ENCODE measurements around the gene RNF220.
"Not testable (repeated sequence)": the region's sequence is repeated elsewhere in the genome, so short reads cannot be mapped to it uniquely, and the experiment has no call there.

RNF220 gene

GRCh38 chr1:44489481-44489880 is 84.4 kb downstream of the RNF220 start:
- Histone ChIP-seq H3K4me3 (ENCODE audit: low read length) (no peak overlapping the region), H3K27ac (ENCODE audit: low read depth, low read length) (no peak overlapping the region), H3K27me3 (ENCODE audit: control insufficient read depth, insufficient read depth, low read length) (no peaks in the 10 kb centered on the region), H3K36me3 (ENCODE audit: control insufficient read depth, insufficient read depth, low read length) (no peaks in the 10 kb centered on the region), H3K4me1 (ENCODE audit: control insufficient read depth, insufficient read depth, low read length) (no peaks in the 10 kb centered on the region), H3K9ac (ENCODE audit: low read length) (no peak overlapping the region)

GRCh38 chr1:44496541-44497171 is 91.6 kb downstream of the RNF220 start:
- Histone ChIP-seq H3K4me3 (ENCODE audit: low read length) (no peak overlapping the region), H3K27ac (ENCODE audit: low read depth, low read length) (no peak overlapping the region), H3K36me3 (ENCODE audit: control insufficient read depth, insufficient read depth, low read length) (no peaks in the 10 kb centered on the region), H3K27me3 (ENCODE audit: control insufficient read depth, insufficient read depth, low read length) (peaks cover 3% of the 10 kb centered on the region), H3K9ac (ENCODE audit: low read length) (no peak overlapping the region), H3K4me1 (ENCODE audit: control insufficient read depth, insufficient read depth, low read length) (no peaks in the 10 kb centered on the region)

- H3K4me3 ChIP-seq (ENCODE audit: low read length), result no peak overlapping the region
- peaks cover 3% of the 10 kb centered on the region for H3K27me3 ChIP-seq (ENCODE audit: control insufficient read depth, insufficient read depth, low read length)
- no peak overlapping the region for H3K27ac ChIP-seq (ENCODE audit: low read depth, low read length)
- H3K9ac ChIP-seq (ENCODE audit: low read length), result no peak overlapping the region
- H3K36me3 ChIP-seq (ENCODE audit: control insufficient read depth, insufficient read depth, low read length), result no peaks in the 10 kb centered on the region
- H3K4me1 ChIP-seq (ENCODE audit: control insufficient read depth, insufficient read depth, low read length), result no peaks in the 10 kb centered on the region
These were observed 92.5 kb downstream of the RNF220 start for GRCh38 chr1:44497422-44498170.

- H3K4me1 ChIP-seq (ENCODE audit: control insufficient read depth, insufficient read depth, low read length), result no peaks in the 10 kb centered on the region
- no peak overlapping the region for H3K27ac ChIP-seq (ENCODE audit: low read depth, low read length)
- no peak overlapping the region for H3K4me3 ChIP-seq (ENCODE audit: low read length)
- no peaks in the 10 kb centered on the region for H3K36me3 ChIP-seq (ENCODE audit: control insufficient read depth, insufficient read depth, low read length)
- no peak overlapping the region for H3K9ac ChIP-seq (ENCODE audit: low read length)
- H3K27me3 ChIP-seq (ENCODE audit: control insufficient read depth, insufficient read depth, low read length), result peaks cover 3% of the 10 kb centered on the region
These were observed 94.3 kb downstream of the RNF220 start for GRCh38 chr1:44499306-44499705.

GRCh38 chr1:44500181-44501046 is 95.4 kb downstream of the RNF220 start:
- Histone ChIP-seq H3K36me3 (ENCODE audit: control insufficient read depth, insufficient read depth, low read length) (no peaks in the 10 kb centered on the region), H3K9ac (ENCODE audit: low read length) (no peak overlapping the region), H3K4me1 (ENCODE audit: control insufficient read depth, insufficient read depth, low read length) (no peaks in the 10 kb centered on the region), H3K27ac (ENCODE audit: low read depth, low read length) (no peak overlapping the region), H3K27me3 (ENCODE audit: control insufficient read depth, insufficient read depth, low read length) (peaks cover 3% of the 10 kb centered on the region), H3K4me3 (ENCODE audit: low read length) (no peak overlapping the region)

- H3K27me3 ChIP-seq (ENCODE audit: control insufficient read depth, insufficient read depth, low read length), result peaks cover 3% of the 10 kb centered on the region
- H3K27ac ChIP-seq (ENCODE audit: low read depth, low read length), result no peak overlapping the region
- peak overlapping the region; percentile 26 for H3K4me3 ChIP-seq (ENCODE audit: low read length)
- no peaks in the 10 kb centered on the region for H3K36me3 ChIP-seq (ENCODE audit: control insufficient read depth, insufficient read depth, low read length)
- H3K4me1 ChIP-seq (ENCODE audit: control insufficient read depth, insufficient read depth, low read length), result no peaks in the 10 kb centered on the region
- no peak overlapping the region for H3K9ac ChIP-seq (ENCODE audit: low read length)
These were observed 96.2 kb downstream of the RNF220 start for GRCh38 chr1:44501047-44501890.

- not testable (repeated sequence) for H3K9ac ChIP-seq (ENCODE audit: low read length); H3K36me3 ChIP-seq (ENCODE audit: control insufficient read depth, insufficient read depth, low read length); H3K4me3 ChIP-seq (ENCODE audit: low read length); H3K27me3 ChIP-seq (ENCODE audit: control insufficient read depth, insufficient read depth, low read length); H3K4me1 ChIP-seq (ENCODE audit: control insufficient read depth, insufficient read depth, low read length); H3K27ac ChIP-seq (ENCODE audit: low read depth, low read length)
These were observed 97.8 kb downstream of the RNF220 start for GRCh38 chr1:44502823-44503222.

GRCh38 chr1:44503625-44504024 is 98.6 kb downstream of the RNF220 start:
- no peaks in the 10 kb centered on the region for H3K36me3 ChIP-seq (ENCODE audit: control insufficient read depth, insufficient read depth, low read length)
- no peaks in the 10 kb centered on the region for H3K4me1 ChIP-seq (ENCODE audit: control insufficient read depth, insufficient read depth, low read length)
- H3K27ac ChIP-seq (ENCODE audit: low read depth, low read length), result no peak overlapping the region
- H3K9ac ChIP-seq (ENCODE audit: low read length), result no peak overlapping the region
- H3K27me3 ChIP-seq (ENCODE audit: control insufficient read depth, insufficient read depth, low read length), result peaks cover 3% of the 10 kb centered on the region
- no peak overlapping the region for H3K4me3 ChIP-seq (ENCODE audit: low read length)

GRCh38 chr1:44505210-44505993 is 100.3 kb downstream of the RNF220 start:
- Histone ChIP-seq H3K4me3 (ENCODE audit: low read length) (no peak overlapping the region), H3K36me3 (ENCODE audit: control insufficient read depth, insufficient read depth, low read length) (no peaks in the 10 kb centered on the region), H3K27me3 (ENCODE audit: control insufficient read depth, insufficient read depth, low read length) (peaks cover 3% of the 10 kb centered on the region), H3K4me1 (ENCODE audit: control insufficient read depth, insufficient read depth, low read length) (no peaks in the 10 kb centered on the region), H3K27ac (ENCODE audit: low read depth, low read length) (no peak overlapping the region), H3K9ac (ENCODE audit: low read length) (no peak overlapping the region)

GRCh38 chr1:44507490-44508396 is 102.7 kb downstream of the RNF220 start:
- no peak overlapping the region for H3K27ac ChIP-seq (ENCODE audit: low read depth, low read length)
- H3K36me3 ChIP-seq (ENCODE audit: control insufficient read depth, insufficient read depth, low read length), result no peaks in the 10 kb centered on the region
- H3K4me3 ChIP-seq (ENCODE audit: low read length), result no peak overlapping the region
- H3K27me3 ChIP-seq (ENCODE audit: control insufficient read depth, insufficient read depth, low read length), result no peaks in the 10 kb centered on the region
- H3K9ac ChIP-seq (ENCODE audit: low read length), result no peak overlapping the region
- H3K4me1 ChIP-seq (ENCODE audit: control insufficient read depth, insufficient read depth, low read length), result no peaks in the 10 kb centered on the region

- no peak overlapping the region for H3K4me3 ChIP-seq (ENCODE audit: low read length)
- no peaks in the 10 kb centered on the region for H3K4me1 ChIP-seq (ENCODE audit: control insufficient read depth, insufficient read depth, low read length)
- H3K27me3 ChIP-seq (ENCODE audit: control insufficient read depth, insufficient read depth, low read length), result no peaks in the 10 kb centered on the region
- no peaks in the 10 kb centered on the region for H3K36me3 ChIP-seq (ENCODE audit: control insufficient read depth, insufficient read depth, low read length)
- no peak overlapping the region for H3K9ac ChIP-seq (ENCODE audit: low read length)
- H3K27ac ChIP-seq (ENCODE audit: low read depth, low read length), result no peak overlapping the region
These were observed 103.3 kb downstream of the RNF220 start for GRCh38 chr1:44508397-44508745.

All from rectal smooth muscle tissue (tissue), 1 donor.